Adrenal gland (tissue), 12 donors: Measurements from ENCODE around the gene PDIK1L. TPM values are rescaled to one million over a fixed set of nuclear protein-coding genes. Genes with fewer than 3 reads are reported as not detected.

Experiments
- DNase-seq, 7 donors: peaks; one replicate each; pipeline ENCODE4 v3.0.0-alpha.2; 2019 to 2020
- H3K27ac ChIP-seq, 5 donors: fragments of 200-600 bp; sonication (generic) in 4 of 5; 1 replicate in 3 of 5; 2 replicates in 2 of 5; pipeline versions ENCODE4 v1.5.1 to v1.8.0; 2016 to 2020; ENCODE audit warnings: mild to moderate bottlenecking in 1 of 5
- H3K27me3 ChIP-seq: fragments of 200-600 bp; 2 replicates; pipeline ENCODE4 v1.8.0; 2021
- H3K36me3 ChIP-seq, 2 donors: fragments of 200-600 bp; replicated peaks in 1 of 2; 1 replicate in 1 of 2; 2 replicates in 1 of 2; pipeline versions ENCODE4 v1.5.1 to v1.8.0; 2018 to 2022
- H3K4me1 ChIP-seq, 2 donors: fragments of 200-600 bp; replicated peaks in 1 of 2; 1 replicate in 1 of 2; 2 replicates in 1 of 2; pipeline versions ENCODE4 v1.5.1 to v1.8.0; 2018 to 2021
- H3K4me3 ChIP-seq, 4 donors: fragments of 200-600 bp; sonication (generic) in 3 of 4; one replicate each; pipeline ENCODE4 v1.5.1; 2016 to 2018
- H3K9me3 ChIP-seq, 3 donors: fragments of 200-600 bp; sonication (generic) in 1 of 3; replicated peaks in 1 of 3; 1 replicate in 2 of 3; 2 replicates in 1 of 3; pipeline versions ENCODE4 v1.5.1 to v1.8.0; 2016 to 2021
- POLR2A ChIP-seq, 2 donors: fragments of 450-650 bp; IDR thresholded peaks; one replicate each; pipeline ENCODE4 v1.6.1; 2017; ENCODE audit warnings: antibody characterized with exemption in 2 of 2, mild to moderate bottlenecking in 2 of 2, moderate library complexity in 1 of 2
- WGBS, 4 donors: extraction: QIAGEN DNeasy Blood & Tissue Kit in 2 of 4; methylation state at CpG; one replicate each; pipeline versions ENCODE4 v1.1.5 to v1.1.7; 2013 to 2017; 5-methylcytosine and 5-hydroxymethylcytosine counted together
- intact Hi-C, 2 donors: fragments of 100-400 bp; cut with DNase I; formaldehyde crosslinking; loops; one replicate each; pipeline versions ENCODE4 v1.14.1 to v1.15.0; 2022 to 2023
- polyA plus RNA-seq, 3 donors: library from polyadenylated mRNA; stranded (reverse); fragments of 200-250 nt in 2 of 3; fragments of 350-450 nt in 1 of 3; fragmentation: Illumina TruSeq in 1 of 3; extraction: RNeasy Lipid Tissue Mini Kit (QIAGEN cat#74804) in 1 of 3; gene quantifications; one replicate each; pipeline ENCODE4 v1.2.3, GENCODE V29; 2013 to 2014
- total RNA-seq, 9 donors: library from RNA; depleted of rRNA in 4 of 9; stranded (reverse); fragments of >200 nt in 4 of 9; fragments of 120-200 nt in 1 of 9; fragmentation: NEBNext Ultra II Directional in 1 of 9; extraction: Animal tissue kit (Norgen Biotek cat#: 25700) in 1 of 9; gene quantifications; one replicate each; pipeline versions ENCODE4 v1.1.0 to v1.2.4, GENCODE V29; 2013 to 2023
- TF ChIP-seq, protein P1 (sequence below), 6 experiments: fragments of 450-650 bp in 4 of 6; fragments of 200-600 bp in 2 of 6; sonication (generic) in 1 of 6; IDR thresholded peaks; 1 replicate in 5 of 6; 2 replicates in 1 of 6; pipeline versions ENCODE4 v1.5.1 to v1.8.0; 2016 to 2021; ENCODE audit warnings: antibody characterized with exemption in 6 of 6, mild to moderate bottlenecking in 2 of 6, moderate library complexity in 1 of 6
- donor health status: healthy with polysubstance abuse.
- donor health status: Bipolar disorder and iron deficiency.
- donor health status: DM: yes; HTN: yes; CAD: no.
- donor health status: DM: no; HTN: no; CAD: no.
- donor health status: DM: no; HTN: no; CAD: no.
- donor health status: DM: yes; HTN: yes; CAD: no.

PDIK1L gene
- total and polyA plus RNA-seq, 12 donors = 1.6 to 9.8 (median 7.2) TPM

DNA sequence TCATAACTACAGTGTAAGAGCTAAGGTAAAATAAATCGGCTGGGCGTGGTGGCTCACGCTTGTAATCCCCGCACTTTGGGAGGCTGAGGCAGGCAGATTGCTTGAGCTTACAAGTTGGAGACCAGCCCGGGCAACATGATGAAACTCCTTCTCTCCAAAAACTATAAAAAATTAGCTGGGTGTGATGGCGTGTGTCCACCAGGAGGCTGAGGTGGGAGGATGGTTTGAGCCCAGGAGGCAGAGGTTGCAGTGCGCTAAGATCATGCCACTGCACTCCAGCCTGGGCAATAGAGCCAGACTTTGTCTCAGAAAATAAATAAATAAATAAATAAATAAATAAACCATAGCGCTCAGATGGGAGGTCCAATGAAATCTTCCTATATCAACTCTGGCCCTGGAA lies 30.5 kb downstream of the PDIK1L start:
- H3K36me3 ChIP-seq = no peaks in the 10 kb centered on the region
- H3K27me3 ChIP-seq = no peaks in the 10 kb centered on the region
- H3K4me3 ChIP-seq = no peak overlapping the region
- peaks cover 0 to 2% of the 10 kb centered on the region in 2 donors for H3K4me1 ChIP-seq
- TF ChIP-seq POLR2A (IDR thresholded peaks at IDR 0.05) = no peak
- TF ChIP-seq, protein P1, sequence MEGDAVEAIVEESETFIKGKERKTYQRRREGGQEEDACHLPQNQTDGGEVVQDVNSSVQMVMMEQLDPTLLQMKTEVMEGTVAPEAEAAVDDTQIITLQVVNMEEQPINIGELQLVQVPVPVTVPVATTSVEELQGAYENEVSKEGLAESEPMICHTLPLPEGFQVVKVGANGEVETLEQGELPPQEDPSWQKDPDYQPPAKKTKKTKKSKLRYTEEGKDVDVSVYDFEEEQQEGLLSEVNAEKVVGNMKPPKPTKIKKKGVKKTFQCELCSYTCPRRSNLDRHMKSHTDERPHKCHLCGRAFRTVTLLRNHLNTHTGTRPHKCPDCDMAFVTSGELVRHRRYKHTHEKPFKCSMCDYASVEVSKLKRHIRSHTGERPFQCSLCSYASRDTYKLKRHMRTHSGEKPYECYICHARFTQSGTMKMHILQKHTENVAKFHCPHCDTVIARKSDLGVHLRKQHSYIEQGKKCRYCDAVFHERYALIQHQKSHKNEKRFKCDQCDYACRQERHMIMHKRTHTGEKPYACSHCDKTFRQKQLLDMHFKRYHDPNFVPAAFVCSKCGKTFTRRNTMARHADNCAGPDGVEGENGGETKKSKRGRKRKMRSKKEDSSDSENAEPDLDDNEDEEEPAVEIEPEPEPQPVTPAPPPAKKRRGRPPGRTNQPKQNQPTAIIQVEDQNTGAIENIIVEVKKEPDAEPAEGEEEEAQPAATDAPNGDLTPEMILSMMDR (IDR thresholded peaks at IDR 0.05) = no peak
- DNase-seq = no peak
- no peak overlapping the region for H3K27ac ChIP-seq
- no peaks in the 10 kb centered on the region for H3K9me3 ChIP-seq
- WGBS, 4 donors = 70 to 86% (median 79%) methylated on average over 8 of the region's 8 CpGs
- intact Hi-C loops = no loop called here

DNA sequence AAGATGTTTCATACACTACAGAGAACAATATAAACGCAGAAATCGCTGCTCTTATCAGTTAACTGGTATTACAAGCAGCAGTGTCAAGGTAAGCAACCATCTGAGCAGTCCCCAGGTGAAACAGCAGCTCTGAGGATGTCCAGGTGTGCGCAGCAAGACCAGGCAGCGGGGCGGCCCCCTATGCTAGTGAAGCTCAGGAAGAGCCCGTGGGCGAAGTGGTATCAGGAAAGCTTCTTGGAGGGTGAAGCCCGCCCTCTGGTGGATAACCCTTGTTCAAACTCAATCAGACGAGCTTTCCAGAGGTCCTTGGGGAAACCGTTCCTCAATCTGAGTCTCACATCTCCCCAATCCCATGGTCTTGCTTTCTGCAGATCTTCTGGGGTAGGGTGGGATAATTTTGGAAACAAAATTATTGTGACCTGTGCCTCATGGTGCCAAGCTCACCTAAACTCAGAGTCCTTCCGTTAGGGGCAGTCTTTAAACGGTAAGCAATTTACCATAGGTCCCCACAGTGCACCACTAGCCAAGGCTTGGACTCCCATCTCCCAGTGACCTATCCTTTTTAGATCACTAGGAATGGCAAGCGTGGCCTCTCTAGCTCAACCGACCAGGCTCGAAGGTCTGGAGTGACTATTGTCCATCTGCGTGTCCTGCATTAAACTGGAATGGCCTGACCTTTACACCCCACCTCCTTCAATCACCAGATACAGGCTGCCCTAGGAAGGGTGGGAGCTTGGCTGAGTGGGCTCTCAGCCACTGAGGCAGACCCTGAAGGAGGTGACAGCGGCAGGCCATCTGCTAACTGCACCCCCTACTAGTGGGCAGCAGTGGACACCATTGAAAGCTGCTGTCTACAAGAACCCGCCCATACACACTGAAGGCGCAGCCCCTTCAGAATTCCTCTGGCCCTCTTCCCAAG lies 33.7 kb downstream of the PDIK1L start:
- H3K27ac ChIP-seq = no peak overlapping the region
- intact Hi-C loops = loop anchor here in 1 of 2 donors (5.0 kb wide), 1 partner anchor 43 kb away; no protein-coding TSS in a partner anchor
- peaks cover 0 to 2% of the 10 kb centered on the region in 2 donors for H3K4me1 ChIP-seq
- H3K36me3 ChIP-seq = no peaks in the 10 kb centered on the region
- no peaks in the 10 kb centered on the region for H3K9me3 ChIP-seq
- no peak overlapping the region for H3K4me3 ChIP-seq
- peak; percentile 77 to 92 (median 85) for DNase-seq
- TF ChIP-seq, protein P1 (IDR thresholded peaks at IDR 0.05) = peak; percentile 66 to 83 (median 75)
- no peak for TF ChIP-seq POLR2A (IDR thresholded peaks at IDR 0.05)
- WGBS, 4 donors = 12 to 26% (median 18%) methylated on average over 17 to 19 of the region's 19 CpGs
- no peaks in the 10 kb centered on the region for H3K27me3 ChIP-seq

DNA sequence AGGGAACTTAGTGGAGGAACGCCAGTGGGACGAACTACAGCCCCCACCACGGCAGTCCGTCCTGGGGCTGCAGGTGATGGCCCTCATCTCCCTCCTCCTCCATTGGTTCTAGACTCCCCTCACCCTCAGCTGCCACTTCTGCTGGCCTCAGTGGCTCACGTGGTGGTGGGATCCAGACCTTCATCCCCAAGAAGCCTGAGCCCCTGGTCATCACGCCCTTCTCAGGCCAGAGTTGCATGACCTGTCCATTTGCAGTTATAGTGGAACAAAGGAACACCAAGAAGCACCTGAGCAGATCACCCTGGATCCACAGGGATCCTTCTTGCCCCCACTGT lies 34.3 kb downstream of the PDIK1L start:
- DNase-seq = no peak
- peaks cover 0 to 2% of the 10 kb centered on the region in 2 donors for H3K4me1 ChIP-seq
- H3K4me3 ChIP-seq = no peak overlapping the region
- intact Hi-C loops = loop anchor here (2.0 to 5.0 kb wide), 2 partner anchors 43 to 44 kb away; no protein-coding TSS in a partner anchor
- TF ChIP-seq, protein P1 (IDR thresholded peaks at IDR 0.05) = no peak
- no peak for TF ChIP-seq POLR2A (IDR thresholded peaks at IDR 0.05)
- H3K27ac ChIP-seq = no peak overlapping the region
- no peaks in the 10 kb centered on the region for H3K9me3 ChIP-seq
- 40 to 58% (median 42%) methylated on average over 2 to 6 of the region's 6 CpGs for WGBS, 4 donors
- H3K36me3 ChIP-seq = no peaks in the 10 kb centered on the region
- H3K27me3 ChIP-seq = no peaks in the 10 kb centered on the region

DNA sequence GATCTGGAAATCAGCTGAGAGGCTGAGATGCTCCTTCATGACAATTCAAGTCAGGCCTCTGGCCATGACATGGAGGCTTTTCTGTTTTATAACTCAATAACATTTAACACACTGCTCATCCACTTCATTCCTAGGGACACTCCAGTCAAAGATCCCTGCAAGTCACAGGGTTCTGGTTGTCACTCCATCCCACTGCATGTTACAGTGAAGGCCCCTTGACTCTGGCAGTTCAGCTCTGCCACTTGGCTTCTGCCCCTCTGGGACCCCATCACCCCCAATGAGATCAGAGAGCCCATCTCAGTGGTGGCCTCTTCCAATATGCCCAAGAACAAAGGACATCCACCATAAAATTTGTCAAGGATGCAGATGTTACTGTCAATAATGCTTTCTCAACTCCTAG lies 37.3 kb downstream of the PDIK1L start:
- intact Hi-C loops = loop anchor here in 1 of 2 donors (5.0 kb wide), 1 partner anchor 47 kb away; no protein-coding TSS in a partner anchor
- no peak for DNase-seq
- H3K4me3 ChIP-seq = no peak overlapping the region
- H3K27ac ChIP-seq = no peak overlapping the region
- no peak for TF ChIP-seq POLR2A (IDR thresholded peaks at IDR 0.05)
- TF ChIP-seq, protein P1 (IDR thresholded peaks at IDR 0.05) = no peak
- H3K4me1 ChIP-seq = peaks cover 0 to 2% of the 10 kb centered on the region in 2 donors
- no peaks in the 10 kb centered on the region for H3K9me3 ChIP-seq
- H3K36me3 ChIP-seq = no peaks in the 10 kb centered on the region
- H3K27me3 ChIP-seq = no peaks in the 10 kb centered on the region
